HG03442 (cell line): ENCODE results near the gene FRMD4A.

Source experiments
- ATAC-seq: cut with Tn5 transposase; IDR thresholded peaks from one replicate; pipeline ENCODE4 v1.9.1; 2021; ENCODE audit warnings: mild to moderate bottlenecking, moderate library complexity; ENCODE audit not compliant: unreplicated experiment

The FRMD4A gene

GRCh38 chr10:14296065-14296709 is 34.5 kb downstream of the FRMD4A start:
- no peak for ATAC-seq

- ATAC-seq = no peak
Measured at GRCh38 chr10:14294347-14295059, 36.2 kb downstream of the FRMD4A start.

- ATAC-seq = no peak
Measured at GRCh38 chr10:14293526-14293925, 37.2 kb downstream of the FRMD4A start.

GRCh38 chr10:14291296-14291695 is 39.4 kb downstream of the FRMD4A start:
- ATAC-seq = no peak

- no peak for ATAC-seq
Measured at GRCh38 chr10:14285941-14286560, 44.7 kb downstream of the FRMD4A start.

- no peak for ATAC-seq
Measured at GRCh38 chr10:14282276-14282675, 48.4 kb downstream of the FRMD4A start.

GRCh38 chr10:14278533-14278932 is 52.2 kb downstream of the FRMD4A start:
- ATAC-seq = no peak

- ATAC-seq = no peak
Measured at GRCh38 chr10:14276210-14276609, 54.5 kb downstream of the FRMD4A start.

- no peak for ATAC-seq
Measured at GRCh38 chr10:14271621-14272020, 59.1 kb downstream of the FRMD4A start.

GRCh38 chr10:14270370-14270769 is 60.4 kb downstream of the FRMD4A start:
- no peak for ATAC-seq

- ATAC-seq = no peak
Measured at GRCh38 chr10:14265709-14266108, 65.0 kb downstream of the FRMD4A start.

GRCh38 chr10:14262836-14263425 is 67.8 kb downstream of the FRMD4A start:
- no peak for ATAC-seq

GRCh38 chr10:14261336-14261735 is 69.4 kb downstream of the FRMD4A start:
- ATAC-seq = no peak

GRCh38 chr10:14259696-14260566 is 70.8 kb downstream of the FRMD4A start:
- ATAC-seq = no peak

- ATAC-seq = no peak
Measured at GRCh38 chr10:14254368-14254767, 76.4 kb downstream of the FRMD4A start.

GRCh38 chr10:14253711-14254110 is 77.0 kb downstream of the FRMD4A start:
- no peak for ATAC-seq

GRCh38 chr10:14253079-14253478 is 77.6 kb downstream of the FRMD4A start:
- no peak for ATAC-seq

GRCh38 chr10:14250496-14251076 is 80.1 kb downstream of the FRMD4A start:
- no peak for ATAC-seq

- ATAC-seq = no peak
Measured at GRCh38 chr10:14247377-14248116, 83.2 kb downstream of the FRMD4A start.

- no peak for ATAC-seq
Measured at GRCh38 chr10:14244801-14245211, 85.9 kb downstream of the FRMD4A start.
